ENCODE measurements around the gene MAP1LC3B2.
"Not testable (repeated sequence)": the region's sequence is repeated elsewhere in the genome, so short reads cannot be mapped to it uniquely, and the experiment has no call there.

MAP1LC3B2 gene

DNA sequence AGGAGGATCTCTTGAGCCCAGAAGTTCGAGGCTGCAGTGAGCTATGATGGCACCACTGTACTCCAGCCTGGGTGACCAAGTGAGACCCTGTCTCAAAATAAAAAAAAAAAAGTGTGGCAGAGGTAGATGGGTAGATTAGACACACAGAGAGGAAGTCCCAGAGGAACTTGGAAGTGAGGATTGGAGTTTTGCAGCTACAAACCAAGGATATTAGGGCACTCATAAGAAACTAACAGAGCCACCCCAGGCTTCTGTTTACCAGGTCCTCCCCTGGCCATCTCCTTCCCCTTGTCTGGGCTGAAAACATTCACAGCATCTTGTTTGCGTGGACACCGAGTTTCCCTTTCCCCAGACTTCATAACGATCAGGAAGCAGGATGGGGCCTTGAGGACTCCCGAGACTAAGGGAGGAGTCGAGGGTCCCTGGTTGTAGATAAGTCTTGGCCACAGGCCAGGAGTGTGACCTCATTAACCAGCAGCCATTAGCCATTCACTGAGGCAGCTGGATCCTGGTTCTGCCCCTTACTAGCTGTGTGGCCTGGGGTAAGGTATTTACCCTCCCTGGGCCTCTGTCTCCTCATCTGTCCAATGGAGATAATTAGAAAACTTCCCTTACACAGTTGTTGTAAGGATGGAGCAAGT lies 2.1 kb downstream of the MAP1LC3B2 start:
- Histone ChIP-seq H3K4me1 (ENCODE audit: insufficient read depth, low read length) (peaks cover 10% of the 10 kb centered on the region), H3K36me3 (ENCODE audit: insufficient read depth, low read length) (no peaks in the 10 kb centered on the region), H3K9me3 (ENCODE audit: control insufficient read depth, insufficient read depth, low read length) (peaks cover 9% of the 10 kb centered on the region; the same call in 1 of the 2 replicates), H3K9ac (ENCODE audit: low read depth, low read length) (no peak overlapping the region)

DNA sequence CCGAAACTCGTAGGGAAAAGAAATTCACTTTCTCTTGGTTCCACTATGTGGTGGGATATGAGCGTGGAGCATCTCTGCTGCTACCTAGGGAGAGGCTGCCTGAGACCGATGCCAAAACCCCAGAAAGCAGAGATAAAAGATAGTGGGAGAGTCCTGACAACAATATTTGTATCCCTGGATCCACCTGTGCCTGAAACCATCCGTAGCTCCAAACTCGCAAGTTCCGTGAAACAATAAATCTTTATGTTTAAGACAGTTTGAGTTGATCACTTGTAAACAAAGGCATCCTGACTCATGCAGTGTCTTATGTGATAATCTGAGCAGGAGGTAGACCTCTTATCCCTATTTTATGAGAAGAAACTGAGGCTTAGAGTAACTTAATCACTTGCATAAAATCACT lies 2.9 kb downstream of the MAP1LC3B2 start:
- no peaks in the 10 kb centered on the region for H3K36me3 ChIP-seq (ENCODE audit: insufficient read depth, low read length)
- peaks cover 9% of the 10 kb centered on the region; the same call in 1 of the 2 replicates for H3K9me3 ChIP-seq (ENCODE audit: control insufficient read depth, insufficient read depth, low read length)
- H3K4me1 ChIP-seq (ENCODE audit: insufficient read depth, low read length), result peaks cover 10% of the 10 kb centered on the region
- no peak overlapping the region for H3K9ac ChIP-seq (ENCODE audit: low read depth, low read length)

DNA sequence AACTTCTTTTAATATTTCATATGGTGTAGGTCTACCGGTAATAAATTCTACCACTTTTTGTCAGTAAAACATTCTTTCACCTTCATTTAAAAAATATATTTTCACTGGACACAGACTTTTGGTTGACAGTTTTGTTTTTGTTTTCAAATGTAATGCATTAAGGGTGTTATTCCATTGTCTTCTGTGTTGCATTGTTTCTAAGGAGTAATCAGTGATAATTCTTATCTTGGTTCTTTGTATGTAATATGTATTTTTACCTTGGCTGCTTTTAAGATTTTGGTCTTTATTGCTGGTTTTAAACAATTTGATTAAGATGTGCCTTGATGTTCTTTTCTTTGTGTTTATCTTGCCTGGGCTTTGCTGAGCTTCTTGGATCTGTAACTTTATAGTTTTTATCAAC lies 4.1 kb downstream of the MAP1LC3B2 start:
- Histone ChIP-seq H3K36me3 (ENCODE audit: insufficient read depth, low read length) (no peaks in the 10 kb centered on the region), H3K4me1 (ENCODE audit: insufficient read depth, low read length) (peaks cover 10% of the 10 kb centered on the region), H3K9ac (ENCODE audit: low read depth, low read length) (no peak overlapping the region), H3K9me3 (ENCODE audit: control insufficient read depth, insufficient read depth, low read length) (peaks cover 9% of the 10 kb centered on the region; the same call in 1 of the 2 replicates)

DNA sequence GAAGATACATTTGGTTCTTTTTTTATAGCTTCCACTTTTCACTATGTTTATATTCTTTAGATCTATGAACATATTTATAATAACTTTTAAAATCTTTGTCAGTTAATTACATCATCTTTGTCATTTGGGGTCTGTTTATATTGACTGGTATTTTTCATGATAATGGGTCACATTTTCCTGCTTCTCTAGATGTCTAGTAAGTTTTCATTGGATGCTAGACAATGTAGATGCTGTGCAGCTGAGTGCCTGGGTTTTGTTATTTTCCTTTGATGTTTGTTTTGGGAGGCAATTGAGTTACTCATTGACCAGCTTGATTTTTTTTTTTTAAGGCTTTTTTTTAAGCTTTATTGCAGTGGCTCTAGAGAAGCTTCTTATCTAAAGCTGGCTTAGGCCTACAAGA lies 4.9 kb downstream of the MAP1LC3B2 start:
- H3K36me3 ChIP-seq (ENCODE audit: insufficient read depth, low read length), result no peaks in the 10 kb centered on the region
- no peak overlapping the region for H3K9ac ChIP-seq (ENCODE audit: low read depth, low read length)
- H3K9me3 ChIP-seq (ENCODE audit: control insufficient read depth, insufficient read depth, low read length), result peaks cover 9% of the 10 kb centered on the region
- H3K4me1 ChIP-seq (ENCODE audit: insufficient read depth, low read length), result peaks cover 9% of the 10 kb centered on the region

DNA sequence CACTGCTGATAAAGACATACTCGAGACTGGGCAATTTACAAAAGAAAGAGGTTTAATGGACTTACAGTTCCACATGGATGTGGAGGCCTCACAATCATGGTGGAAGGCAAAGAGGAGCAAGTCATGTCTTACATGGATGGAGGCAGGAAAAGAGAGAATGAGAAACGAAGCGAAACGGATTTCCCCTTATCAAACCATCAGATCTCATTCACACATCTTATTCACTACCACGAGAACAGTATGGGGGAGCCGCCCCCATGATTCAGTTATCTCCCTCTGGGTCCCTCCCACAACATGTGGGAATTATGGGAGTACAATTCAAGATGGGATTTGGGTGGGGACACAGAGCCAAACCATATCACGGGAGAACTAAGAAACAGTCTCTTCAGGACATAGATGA lies 6.0 kb downstream of the MAP1LC3B2 start:
- not testable (repeated sequence) for H3K9me3 ChIP-seq (ENCODE audit: control insufficient read depth, insufficient read depth, low read length); H3K4me1 ChIP-seq (ENCODE audit: insufficient read depth, low read length); H3K36me3 ChIP-seq (ENCODE audit: insufficient read depth, low read length); H3K9ac ChIP-seq (ENCODE audit: low read depth, low read length)

DNA sequence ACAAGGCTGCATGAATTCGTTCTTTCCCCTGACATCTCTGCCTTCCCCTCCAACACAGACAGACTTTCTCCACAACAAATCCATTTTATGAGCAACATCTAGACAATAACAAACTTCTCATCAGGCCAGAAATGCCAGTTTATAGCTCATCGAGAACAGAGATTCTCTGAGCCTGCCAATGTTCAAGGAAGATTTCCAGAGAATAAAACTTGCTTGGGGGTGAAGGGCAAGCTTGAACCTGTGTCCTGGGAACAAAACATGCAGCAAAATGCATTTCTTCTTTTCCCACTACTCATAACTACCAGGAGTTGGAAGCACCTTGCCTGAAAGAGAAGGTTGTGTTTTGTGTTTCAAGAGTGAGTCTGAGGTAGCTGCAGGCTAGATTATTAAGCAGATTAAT lies 6.8 kb downstream of the MAP1LC3B2 start:
- H3K9ac ChIP-seq (ENCODE audit: low read depth, low read length), result no peak overlapping the region
- peaks cover 10% of the 10 kb centered on the region for H3K9me3 ChIP-seq (ENCODE audit: control insufficient read depth, insufficient read depth, low read length)
- no peaks in the 10 kb centered on the region for H3K4me1 ChIP-seq (ENCODE audit: insufficient read depth, low read length)
- H3K36me3 ChIP-seq (ENCODE audit: insufficient read depth, low read length), result no peaks in the 10 kb centered on the region

DNA sequence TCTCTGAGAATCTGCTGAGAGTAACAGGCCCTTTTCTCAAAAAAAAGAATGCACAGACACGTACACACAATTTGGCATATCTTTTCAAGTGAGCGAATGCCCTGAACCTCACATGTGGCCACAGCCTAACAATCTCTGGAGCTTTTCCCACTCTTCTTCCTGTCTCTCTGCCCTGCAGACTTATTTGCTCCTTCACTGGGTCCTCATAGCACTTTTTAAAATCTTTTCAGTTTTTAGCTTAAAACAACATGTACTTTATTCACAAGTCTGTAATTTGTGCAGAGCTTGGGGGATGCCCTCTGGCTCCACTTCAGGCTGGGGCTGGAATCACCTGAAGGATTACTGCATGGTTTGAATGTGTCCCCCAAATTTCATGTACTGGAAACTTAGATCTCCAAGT lies 9.0 kb downstream of the MAP1LC3B2 start:
- Histone ChIP-seq H3K4me1 (ENCODE audit: insufficient read depth, low read length) (no peaks in the 10 kb centered on the region), H3K36me3 (ENCODE audit: insufficient read depth, low read length) (no peaks in the 10 kb centered on the region), H3K9me3 (ENCODE audit: control insufficient read depth, insufficient read depth, low read length) (peaks cover 11% of the 10 kb centered on the region), H3K9ac (ENCODE audit: low read depth, low read length) (no peak overlapping the region)

DNA sequence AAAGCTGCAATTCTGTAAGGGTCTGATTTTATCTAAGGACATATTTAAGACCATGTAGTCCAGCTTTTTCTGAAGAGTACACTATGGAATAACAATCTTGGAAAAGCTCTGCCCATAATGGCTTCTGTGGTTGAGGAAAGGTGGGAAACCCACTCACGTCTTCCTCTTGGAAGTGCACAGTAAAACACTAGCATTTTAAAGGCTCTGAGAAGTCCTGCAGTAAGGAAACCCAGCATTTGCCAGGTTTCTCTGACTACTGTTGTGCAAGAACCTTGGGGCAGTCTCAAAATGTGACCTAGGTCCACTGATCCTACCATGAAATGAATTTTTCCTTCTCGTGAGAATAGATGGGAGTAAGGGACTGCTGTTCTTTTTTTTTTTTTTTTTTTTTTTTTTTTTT lies 11.9 kb downstream of the MAP1LC3B2 start:
- Histone ChIP-seq H3K4me1 (ENCODE audit: insufficient read depth, low read length) (no peaks in the 10 kb centered on the region), H3K9me3 (ENCODE audit: control insufficient read depth, insufficient read depth, low read length) (peaks cover 4% of the 10 kb centered on the region), H3K9ac (ENCODE audit: low read depth, low read length) (no peak overlapping the region), H3K36me3 (ENCODE audit: insufficient read depth, low read length) (no peaks in the 10 kb centered on the region)

DNA sequence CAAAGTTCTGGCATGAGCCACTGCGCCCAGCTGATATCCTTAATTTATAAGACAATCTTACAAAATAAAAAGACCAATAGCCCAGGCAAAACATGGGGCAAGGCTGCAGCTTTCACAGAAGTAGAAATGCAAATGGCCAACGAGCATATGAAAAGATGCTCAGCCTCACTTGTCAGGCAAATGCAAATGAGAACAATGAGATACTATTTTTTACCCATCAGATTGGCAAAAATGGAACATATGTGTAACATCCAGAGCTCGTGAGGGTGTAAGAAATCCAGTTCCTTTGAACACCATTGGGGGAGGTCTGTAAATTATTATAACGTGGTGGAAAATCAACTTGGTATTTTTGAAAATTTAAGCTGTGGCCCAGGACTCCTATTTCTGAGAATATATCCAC lies 14.6 kb downstream of the MAP1LC3B2 start:
- no peak overlapping the region for H3K9ac ChIP-seq (ENCODE audit: low read depth, low read length)
- no peaks in the 10 kb centered on the region for H3K4me1 ChIP-seq (ENCODE audit: insufficient read depth, low read length)
- peaks cover 4% of the 10 kb centered on the region for H3K9me3 ChIP-seq (ENCODE audit: control insufficient read depth, insufficient read depth, low read length)
- no peaks in the 10 kb centered on the region for H3K36me3 ChIP-seq (ENCODE audit: insufficient read depth, low read length)

DNA sequence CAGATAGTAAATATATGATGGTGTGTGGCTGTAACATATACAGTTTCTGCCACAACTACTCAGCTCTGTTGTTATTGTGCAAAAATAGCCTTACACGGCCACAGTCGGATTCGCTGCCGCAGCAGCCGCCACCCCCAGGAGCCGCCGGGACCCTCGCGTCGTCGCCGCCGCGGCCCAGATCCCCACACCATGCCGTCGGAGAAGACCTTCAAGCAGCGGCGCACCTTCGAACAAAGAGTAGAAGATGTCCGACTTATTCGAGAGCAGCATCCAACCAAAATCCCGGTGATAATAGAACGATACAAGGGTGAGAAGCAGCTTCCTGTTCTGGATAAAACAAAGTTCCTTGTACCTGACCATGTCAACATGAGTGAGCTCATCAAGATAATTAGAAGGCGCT lies 16.6 kb downstream of the MAP1LC3B2 start:
- not testable (repeated sequence) for H3K4me1 ChIP-seq (ENCODE audit: insufficient read depth, low read length); H3K9me3 ChIP-seq (ENCODE audit: control insufficient read depth, insufficient read depth, low read length); H3K36me3 ChIP-seq (ENCODE audit: insufficient read depth, low read length); H3K9ac ChIP-seq (ENCODE audit: low read depth, low read length)

DNA sequence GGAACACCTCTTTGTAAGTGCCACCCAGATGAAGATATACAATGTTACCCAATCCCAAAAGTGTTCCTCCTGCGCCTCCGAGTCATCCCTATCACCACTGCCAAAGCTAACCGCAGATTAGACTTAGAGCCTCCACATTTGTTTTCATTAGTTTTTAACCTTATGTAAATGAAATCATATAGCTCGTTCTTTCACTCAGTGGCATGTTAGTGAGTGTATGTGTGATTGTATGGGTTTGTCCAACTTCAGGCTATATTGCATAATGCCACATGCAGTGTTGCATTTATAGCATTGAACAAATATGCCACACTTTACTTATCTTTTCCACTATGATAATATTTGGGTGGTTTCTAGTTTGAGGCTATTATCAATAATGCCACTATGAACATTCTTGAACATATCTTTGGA lies 18.0 kb downstream of the MAP1LC3B2 start:
- Histone ChIP-seq H3K36me3 (ENCODE audit: insufficient read depth, low read length) (no peaks in the 10 kb centered on the region), H3K9me3 (ENCODE audit: control insufficient read depth, insufficient read depth, low read length) (no peaks in the 10 kb centered on the region), H3K4me1 (ENCODE audit: insufficient read depth, low read length) (no peaks in the 10 kb centered on the region), H3K9ac (ENCODE audit: low read depth, low read length) (no peak overlapping the region)

DNA sequence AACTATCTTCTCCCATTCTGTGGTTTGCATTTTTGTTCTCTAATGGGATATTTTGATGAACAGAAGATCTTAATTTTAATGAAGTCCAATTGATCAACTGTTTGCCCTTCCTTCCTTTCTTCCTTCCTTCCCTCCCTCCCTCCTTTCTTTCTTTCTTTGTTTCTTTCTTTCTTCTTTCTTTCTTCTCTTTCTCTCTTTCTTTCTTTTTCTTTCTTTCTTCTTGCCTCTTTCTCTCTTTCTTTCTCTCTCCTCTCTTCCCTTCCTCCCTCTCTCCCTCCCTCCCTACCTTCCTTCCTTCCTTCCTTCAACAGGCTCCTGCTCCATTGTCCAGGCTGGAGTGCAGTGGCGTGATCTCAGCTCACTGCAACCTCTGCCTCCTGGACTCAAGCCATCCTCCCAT lies 18.9 kb downstream of the MAP1LC3B2 start:
- H3K9ac ChIP-seq (ENCODE audit: low read depth, low read length), result no peak overlapping the region
- H3K4me1 ChIP-seq (ENCODE audit: insufficient read depth, low read length), result no peaks in the 10 kb centered on the region
- H3K36me3 ChIP-seq (ENCODE audit: insufficient read depth, low read length), result no peaks in the 10 kb centered on the region
- no peaks in the 10 kb centered on the region for H3K9me3 ChIP-seq (ENCODE audit: control insufficient read depth, insufficient read depth, low read length)

DNA sequence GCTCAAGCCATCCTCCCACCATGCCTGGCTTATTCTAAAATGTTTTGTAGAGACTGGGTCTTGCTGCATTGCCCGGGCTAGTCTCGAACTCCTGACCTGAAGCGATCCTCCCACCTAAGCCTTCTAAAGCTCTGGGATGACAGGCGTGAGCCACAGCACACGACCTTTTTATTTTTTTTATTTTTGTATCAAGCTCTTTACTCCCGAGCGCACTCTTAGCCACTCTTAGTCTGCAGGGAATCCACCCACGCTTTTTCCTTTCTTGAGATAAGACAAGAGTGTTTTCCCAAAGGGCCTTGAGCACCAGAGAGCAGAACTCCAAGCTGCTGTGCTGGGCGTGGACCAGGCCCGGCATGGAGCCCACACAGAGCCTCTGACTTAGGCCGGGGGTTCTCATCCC lies 23.4 kb downstream of the MAP1LC3B2 start:
- no peaks in the 10 kb centered on the region for H3K36me3 ChIP-seq (ENCODE audit: insufficient read depth, low read length)
- peaks cover 3% of the 10 kb centered on the region for H3K9me3 ChIP-seq (ENCODE audit: control insufficient read depth, insufficient read depth, low read length)
- H3K4me1 ChIP-seq (ENCODE audit: insufficient read depth, low read length), result no peaks in the 10 kb centered on the region
- H3K9ac ChIP-seq (ENCODE audit: low read depth, low read length), result no peak overlapping the region

DNA sequence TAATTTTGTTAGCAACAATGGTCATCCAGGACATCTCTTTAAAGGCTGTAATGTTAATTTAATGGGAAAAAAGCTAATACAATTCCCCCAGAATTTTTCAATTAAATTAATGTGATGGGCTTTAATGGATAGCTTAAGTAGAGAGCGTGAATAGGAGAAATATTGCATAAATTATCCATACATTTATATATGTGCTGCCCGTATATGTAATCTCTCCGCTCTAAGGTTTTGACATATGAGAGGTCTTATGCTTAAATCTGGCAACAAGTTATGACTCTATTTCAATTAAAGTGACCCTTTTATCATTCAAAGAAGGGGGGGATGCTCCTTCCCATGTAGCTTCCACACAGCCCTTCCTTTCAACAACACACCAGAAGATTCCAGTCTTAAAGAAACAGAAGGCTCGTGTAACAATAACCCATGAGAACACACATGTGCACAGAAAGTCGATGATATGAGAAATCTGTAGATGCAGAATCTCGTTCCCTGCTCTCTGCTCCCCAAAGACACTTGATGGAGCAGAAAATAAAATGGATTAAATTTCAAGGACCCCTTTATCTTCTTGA lies 24.0 kb downstream of the MAP1LC3B2 start:
- Histone ChIP-seq H3K36me3 (ENCODE audit: insufficient read depth, low read length) (no peaks in the 10 kb centered on the region), H3K9me3 (ENCODE audit: control insufficient read depth, insufficient read depth, low read length) (peaks cover 3% of the 10 kb centered on the region), H3K9ac (ENCODE audit: low read depth, low read length) (no peak overlapping the region), H3K4me1 (ENCODE audit: insufficient read depth, low read length) (no peaks in the 10 kb centered on the region)

DNA sequence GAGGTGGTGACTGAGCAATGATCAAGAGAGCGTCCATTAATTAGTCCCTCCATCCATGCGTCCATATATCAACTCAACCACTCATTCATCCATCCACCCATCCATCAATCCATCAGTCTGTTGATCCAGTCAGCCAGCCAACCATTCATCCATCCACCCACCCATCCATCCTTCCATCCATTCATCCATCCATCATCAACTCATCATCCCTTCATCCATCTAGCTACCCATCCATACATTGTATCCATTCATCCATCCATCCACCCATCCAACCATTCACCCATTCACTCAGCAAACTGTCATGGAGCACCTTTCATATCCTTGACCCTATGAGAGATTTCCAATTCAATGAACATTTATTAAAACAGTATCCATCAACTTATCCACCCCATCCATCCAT lies 28.1 kb downstream of the MAP1LC3B2 start:
- Histone ChIP-seq H3K9me3 (ENCODE audit: control insufficient read depth, insufficient read depth, low read length) (peaks cover 3% of the 10 kb centered on the region), H3K4me1 (ENCODE audit: insufficient read depth, low read length) (no peaks in the 10 kb centered on the region), H3K9ac (ENCODE audit: low read depth, low read length) (no peak overlapping the region), H3K36me3 (ENCODE audit: insufficient read depth, low read length) (no peaks in the 10 kb centered on the region)
